GM12878 (cell line): ENCODE results near the gene TTLL12. TPM values are rescaled to one million over a fixed set of nuclear protein-coding genes. Genes with fewer than 3 reads are reported as not detected.

ENCODE experiments used
- ATAC-seq: fragments of 200-7000 bp; cut with Tn5 transposase; 3 replicates; pipeline ENCODE4 v1.9.1; 2020; ENCODE audit warnings: mild to moderate bottlenecking, moderate library complexity
- BruUV-seq: library from RNA; stranded (reverse); fragments of 400-500 nt; replicated peaks from 2 replicates; lab custom pipeline; 2021; lab: Mats Ljungman, UMichigan
- CTCF ChIA-PET: fragments of 300-600 bp; sonication (Branson Sonifier 250); formaldehyde crosslinking; extraction: SDS; loops from one replicate; lab custom pipeline; 2021; ENCODE audit warnings: inconsistent platforms; lab: Yijun Ruan, JAX
- POLR2A ChIA-PET: fragments of 350-600 bp; formaldehyde crosslinking; extraction: SDS; loops from one replicate; lab custom pipeline; 2021; ENCODE audit warnings: inconsistent platforms; lab: Charles Lee
- RAD21 ChIA-PET: fragments of 300-600 bp; sonication (Branson Sonifier 250); formaldehyde crosslinking; loops from one replicate; lab custom pipeline; 2023; ENCODE audit warnings: antibody characterized with exemption; ENCODE audit not compliant: unreplicated experiment; lab: Charles Lee
- SMC1A ChIA-PET: fragments of 300-600 bp; sonication (Branson Sonifier 250); formaldehyde crosslinking; loops from one replicate; lab custom pipeline; 2023; ENCODE audit not compliant: unreplicated experiment, uncharacterized antibody; lab: Charles Lee
- DNase-seq: peaks from one replicate; pipeline ENCODE4 v3.0.0-alpha.2; 2011; ENCODE audit warnings: low read depth, low spot score
- FAIRE-seq: peaks from 3 replicates; lab custom pipeline; 2011; peaks lifted over from hg19 to GRCh38; lab: Jason Lieb, UNC
- H2AFZ ChIP-seq: 2 replicates; pipeline ENCODE4 v1.6.0; 2011; ENCODE audit warnings: low read depth, low read length, control low read depth; ENCODE audit not compliant: control insufficient read depth
- H3K27ac ChIP-seq: 2 replicates; pipeline ENCODE4 v1.5.1; 2011; ENCODE audit warnings: control low read depth; ENCODE audit not compliant: control insufficient read depth, insufficient read depth
- H3K27me3 ChIP-seq, 2 experiments: replicated peaks in 1 of 2; 2 replicates each; pipeline versions ENCODE4 v1.6.0 to v1.6.1; 2011; ENCODE audit warnings: low read length in 1 of 2; ENCODE audit not compliant: control insufficient read depth in 2 of 2, insufficient read depth in 2 of 2
- H3K36me3 ChIP-seq, 2 experiments: 2 replicates each; pipeline ENCODE4 v1.5.1; 2011; ENCODE audit warnings: low read length in 1 of 2; ENCODE audit not compliant: control insufficient read depth in 2 of 2, insufficient read depth in 2 of 2
- H3K4me1 ChIP-seq: 2 replicates; pipeline ENCODE4 v1.6.1; 2011; ENCODE audit warnings: mild to moderate bottlenecking, low read length, moderate library complexity, mixed read lengths; ENCODE audit not compliant: control insufficient read depth, insufficient read depth
- H3K4me2 ChIP-seq: 2 replicates; pipeline ENCODE4 v1.6.0; 2011; ENCODE audit warnings: control low read depth; ENCODE audit not compliant: control insufficient read depth, insufficient read depth
- H3K4me3 ChIP-seq: fragments of 200-600 bp; sonication (generic); 2 replicates; pipeline ENCODE4 v1.5.1; 2016
- H3K79me2 ChIP-seq: 2 replicates; pipeline ENCODE4 v1.6.0; 2011; ENCODE audit warnings: low read length; ENCODE audit not compliant: control insufficient read depth, insufficient read depth
- H3K9ac ChIP-seq: 2 replicates; pipeline ENCODE4 v1.8.0; 2011; ENCODE audit warnings: low read length, control low read depth, mixed read lengths; ENCODE audit not compliant: control insufficient read depth, insufficient read depth
- H3K9me3 ChIP-seq: replicated peaks from 3 replicates; pipeline ENCODE4 v1.5.1; 2011; ENCODE audit warnings: mild to moderate bottlenecking, low read length; ENCODE audit not compliant: control insufficient read depth, insufficient read depth
- H4K20me1 ChIP-seq: 2 replicates; pipeline ENCODE4 v1.6.0; 2011; ENCODE audit not compliant: control insufficient read depth, insufficient read depth
- EP300 ChIP-seq, 2 experiments: fragments of 150-350 bp in 1 of 2; IDR thresholded peaks; 2 replicates each; pipeline ENCODE4 v1.6.1; 2011 to 2012; ENCODE audit warnings: low read depth in 2 of 2, low read length in 2 of 2, borderline replicate concordance in 1 of 2, improper control_type of control experiment in 1 of 2, inconsistent platforms in 1 of 2; ENCODE audit not compliant: control insufficient read depth in 1 of 2
- MEF2B ChIP-seq: fragments of 450-650 bp; IDR thresholded peaks from 2 replicates; pipeline ENCODE4 v1.6.1; 2018; ENCODE audit warnings: mild to moderate bottlenecking, moderate library complexity; ENCODE audit not compliant: partially characterized antibody, poor library complexity, severe bottlenecking
- POLR2AphosphoS5 ChIP-seq: IDR thresholded peaks from 2 replicates; pipeline ENCODE4 v1.6.1; 2011; ENCODE audit warnings: mild to moderate bottlenecking, low read length, inconsistent platforms
- SIN3A ChIP-seq: IDR thresholded peaks from 2 replicates; pipeline ENCODE4 v1.6.1; 2012; ENCODE audit warnings: low read depth, low read length, improper control_type of control experiment
- SREBF1 ChIP-seq: IDR thresholded peaks from 2 replicates; pipeline ENCODE4 v1.6.1; 2012; ENCODE audit warnings: mild to moderate bottlenecking, low read length
- ZZZ3 ChIP-seq: IDR thresholded peaks from 2 replicates; pipeline ENCODE4 v1.6.1; 2011; ENCODE audit warnings: low read depth; ENCODE audit not compliant: control insufficient read depth, insufficient read length
- WGBS: methylation state at CpG from one replicate; pipeline ENCODE4 v1.1.6; 2016; ENCODE audit warnings: low lambda C conversion rate; ENCODE audit not compliant: insufficient replicate concordance, insufficient coverage; ENCODE audit errors: missing lambda C conversion rate; 5-methylcytosine and 5-hydroxymethylcytosine counted together
- in situ Hi-C: fragments of 300-500 bp; cut with MboI; formaldehyde crosslinking; loops from 9 replicates; pipeline ENCODE4 v1.14.3; 2018; ENCODE audit warnings: mixed read lengths
- intact Hi-C: fragments of 100-400 bp; cut with micrococcal nuclease; formaldehyde crosslinking; loops from one replicate; pipeline ENCODE4 v1.14.2; 2022; ENCODE audit not compliant: unreplicated experiment
- polyA plus RNA-seq, 11 experiments: library from polyadenylated mRNA; depleted of rRNA in 4 of 11; unstranded in 6 of 11; stranded (reverse) in 5 of 11; fragments of >200 nt; fragmentation: Nextera tagmentation in 4 of 11; fragmentation: Illumina TruSeq in 1 of 11; extraction: Ambion mirVana in 4 of 11; extraction: Trizol in 1 of 11; gene quantifications; 1 replicate in 1 of 11; 2 replicates in 10 of 11; pipeline versions ENCODE4 v1.2.1 to v1.2.3, GENCODE V29; 2011 to 2016; ENCODE audit warnings: inconsistent platforms in 2 of 11, missing spikeins in 2 of 11, low read depth in 1 of 11
- total RNA-seq, 4 experiments: library from RNA; depleted of rRNA in 3 of 4; stranded (reverse); fragments of >200 nt in 3 of 4; fragmentation: Illumina TruSeq in 1 of 4; extraction: Trizol in 1 of 4; gene quantifications; 2 replicates each; pipeline versions ENCODE4 v1.2.1 to v1.2.3, GENCODE V29; 2013 to 2021
- TF ChIP-seq, protein P1 (sequence below): IDR thresholded peaks from 2 replicates; pipeline ENCODE4 v1.6.1; 2011; ENCODE audit warnings: borderline replicate concordance, low read depth, mild to moderate bottlenecking, moderate library complexity, mixed read lengths, low read length; ENCODE audit not compliant: insufficient read depth; ENCODE audit errors: extremely low read length

Gene TTLL12
- total and polyA plus RNA-seq, 10 of the 15 experiments (the other 5 are each of a cell fraction or from before 2014, with no cell fraction given): 1.00 to 89.8 (median 38.5) TPM

DNA sequence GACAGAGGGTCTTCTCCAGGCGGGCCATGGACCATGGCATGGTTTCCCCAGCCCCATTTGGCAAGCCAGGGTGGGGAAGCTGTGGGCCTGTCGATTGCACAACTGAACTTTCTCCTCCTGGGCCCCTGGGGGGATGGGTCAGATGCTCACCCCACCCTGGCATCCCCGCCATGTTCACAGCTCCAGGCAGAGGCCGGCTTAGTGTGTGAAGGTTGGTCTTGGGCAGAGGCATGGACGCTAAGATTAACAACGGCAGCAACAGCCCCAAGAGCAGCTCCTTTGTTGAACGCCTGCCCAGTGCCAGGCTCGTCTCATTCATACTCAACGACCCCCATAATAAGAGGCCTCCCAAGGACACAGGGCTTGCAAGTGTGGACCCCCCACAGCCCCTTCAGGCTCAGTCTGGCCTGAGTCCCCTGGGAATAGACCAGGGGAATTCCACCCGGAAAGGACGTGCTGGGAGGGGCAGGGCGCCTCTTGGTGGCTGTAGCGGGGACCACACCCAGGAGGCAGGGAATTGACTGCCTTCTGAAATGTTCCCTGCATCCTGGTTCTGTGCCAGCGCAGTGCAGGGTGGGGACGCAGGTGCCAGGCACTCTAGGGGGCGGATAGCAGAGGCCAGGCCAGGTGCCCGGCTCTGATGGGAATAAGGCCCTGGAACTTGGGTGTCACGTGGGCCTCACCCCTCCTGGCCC lies 27.3 kb downstream of the TTLL12 start (continued):
- TF ChIP-seq SREBF1 (no peak), MEF2B (peak; percentile 70)
- TF ChIP-seq, protein P1, sequence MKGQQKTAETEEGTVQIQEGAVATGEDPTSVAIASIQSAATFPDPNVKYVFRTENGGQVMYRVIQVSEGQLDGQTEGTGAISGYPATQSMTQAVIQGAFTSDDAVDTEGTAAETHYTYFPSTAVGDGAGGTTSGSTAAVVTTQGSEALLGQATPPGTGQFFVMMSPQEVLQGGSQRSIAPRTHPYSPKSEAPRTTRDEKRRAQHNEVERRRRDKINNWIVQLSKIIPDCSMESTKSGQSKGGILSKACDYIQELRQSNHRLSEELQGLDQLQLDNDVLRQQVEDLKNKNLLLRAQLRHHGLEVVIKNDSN: peak; percentile 8

DNA sequence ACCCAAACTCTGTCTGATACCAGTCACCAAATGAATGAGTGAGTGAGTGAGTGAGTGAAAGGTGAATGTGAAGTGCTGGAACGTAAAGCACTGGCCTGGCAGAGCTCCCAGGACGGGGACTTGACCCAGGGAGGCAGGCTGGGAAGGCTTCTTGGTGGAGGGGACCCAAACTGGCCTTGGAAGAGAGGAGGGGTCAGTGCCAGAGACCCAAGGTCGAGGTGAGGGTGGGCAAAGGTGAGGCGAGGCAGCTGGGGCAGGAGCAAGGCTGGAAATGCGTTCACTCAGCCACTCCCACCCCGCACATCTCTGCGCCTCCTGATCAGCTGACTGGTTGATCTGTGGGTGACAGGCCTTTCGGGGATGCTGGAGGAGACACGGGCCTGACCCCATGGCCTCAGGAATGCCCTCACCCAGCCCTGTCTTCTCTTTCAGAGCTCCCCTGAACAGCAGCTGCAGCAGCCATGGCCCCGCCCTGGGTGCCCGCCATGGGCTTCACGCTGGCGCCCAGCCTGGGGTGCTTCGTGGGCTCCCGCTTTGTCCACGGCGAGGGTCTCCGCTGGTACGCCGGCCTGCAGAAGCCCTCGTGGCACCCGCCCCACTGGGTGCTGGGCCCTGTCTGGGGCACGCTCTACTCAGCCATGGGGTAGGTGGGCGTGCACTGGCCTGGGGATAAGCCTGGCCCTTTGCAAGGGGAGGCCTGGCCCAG lies 28.0 kb downstream of the TTLL12 start:
- H3K4me2 ChIP-seq: no peak overlapping the region
- H3K79me2 ChIP-seq: no peaks in the 10 kb centered on the region; the same call in 1 of the 2 replicates
- H3K27ac ChIP-seq: no peak overlapping the region
- H3K4me1 ChIP-seq: no peaks in the 10 kb centered on the region; the same call in 1 of the 2 replicates
- no TSS peak for BruUV-seq
- H3K36me3 ChIP-seq: no peaks in the 10 kb centered on the region
- FAIRE-seq (no peak), ATAC-seq (no peak), DNase-seq (no peak)
- H4K20me1 ChIP-seq: no peaks in the 10 kb centered on the region
- 88% methylated on average over 24 of the region's 24 CpGs for WGBS
- no peak overlapping the region for H2AFZ ChIP-seq
- ChIA-PET RAD21 (no interaction called here), CTCF (interaction anchor here (0.5 to 0.6 kb wide), 3 partner anchors 73 to 1492 kb away, joined by 3 read pairs; no protein-coding TSS in a partner anchor), POLR2A (no interaction called here), SMC1A (no interaction called here)
- intact Hi-C loops (no loop called here), in situ Hi-C loops (no loop called here)
- no peaks in the 10 kb centered on the region; a peak in 1 of 4 replicates for H3K27me3 ChIP-seq
- no peak overlapping the region for H3K4me3 ChIP-seq
- H3K9me3 ChIP-seq: no peaks in the 10 kb centered on the region
- H3K9ac ChIP-seq: no peak overlapping the region
- TF ChIP-seq EP300 (IDR thresholded peaks at IDR 0.05; ENCODE audit: borderline replicate concordance in 1 of 2, control insufficient read depth in 1 of 2, low read depth in 2 of 2, low read length in 2 of 2) (no peak), POLR2AphosphoS5 (no peak), SIN3A (no peak), ZZZ3 (no peak)
